DMS 273 (cell line): ENCODE measurements around the gene PLXNA1.

Source experiments
- DNase-seq: peaks from one replicate; lab custom pipeline; 2025; ENCODE audit not compliant: unreplicated experiment; lab: John Stamatoyannopoulos, UW

The PLXNA1 gene

DNA sequence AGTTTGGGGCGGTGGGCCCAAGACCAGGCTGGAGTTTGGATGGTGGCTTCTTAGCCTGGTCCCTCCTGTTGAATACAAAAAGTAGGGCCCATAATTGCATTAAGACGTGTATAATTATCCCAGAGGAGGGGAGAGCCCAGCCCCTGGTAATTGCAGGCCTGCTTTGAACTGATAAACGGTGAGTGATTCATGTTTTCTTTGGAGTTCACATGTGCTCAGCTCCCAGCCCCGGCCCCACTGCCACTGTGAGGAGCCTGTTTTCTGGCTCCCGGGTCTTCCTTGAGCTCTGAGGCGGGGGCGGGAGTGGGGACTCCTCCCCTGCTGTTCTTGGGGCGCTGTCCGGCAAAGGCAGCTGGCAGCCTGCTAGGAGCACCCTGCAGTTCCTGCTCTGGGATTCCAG lies 3.1 kb downstream of the PLXNA1 start:
- peak; percentile 53 for DNase-seq

GRCh38 chr3:126987129-126987528 lies 4.2 kb downstream of the PLXNA1 start:
- DNase-seq: no peak

- DNase-seq: no peak
Measured at GRCh38 chr3:126987596-126987995, 4.7 kb downstream of the PLXNA1 start.

DNA sequence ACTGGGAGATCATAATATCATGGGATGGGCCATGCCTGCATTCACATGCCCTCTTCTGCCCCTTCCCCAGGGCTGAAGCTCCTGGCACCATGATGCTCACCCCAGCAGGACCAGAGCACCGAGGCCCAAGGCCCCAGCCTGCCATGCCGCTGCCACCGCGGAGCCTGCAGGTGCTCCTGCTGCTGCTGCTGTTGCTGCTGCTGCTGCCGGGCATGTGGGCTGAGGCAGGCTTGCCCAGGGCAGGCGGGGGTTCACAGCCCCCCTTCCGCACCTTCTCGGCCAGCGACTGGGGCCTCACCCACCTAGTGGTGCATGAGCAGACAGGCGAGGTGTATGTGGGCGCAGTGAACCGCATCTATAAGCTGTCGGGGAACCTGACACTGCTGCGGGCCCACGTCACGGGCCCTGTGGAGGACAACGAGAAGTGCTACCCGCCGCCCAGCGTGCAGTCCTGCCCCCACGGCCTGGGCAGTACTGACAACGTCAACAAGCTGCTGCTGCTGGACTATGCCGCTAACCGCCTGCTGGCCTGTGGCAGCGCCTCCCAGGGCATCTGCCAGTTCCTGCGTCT lies 5.6 kb downstream of the PLXNA1 start:
- DNase-seq: no peak

GRCh38 chr3:126989316-126990023 lies 6.6 kb downstream of the PLXNA1 start:
- no peak for DNase-seq

DNA sequence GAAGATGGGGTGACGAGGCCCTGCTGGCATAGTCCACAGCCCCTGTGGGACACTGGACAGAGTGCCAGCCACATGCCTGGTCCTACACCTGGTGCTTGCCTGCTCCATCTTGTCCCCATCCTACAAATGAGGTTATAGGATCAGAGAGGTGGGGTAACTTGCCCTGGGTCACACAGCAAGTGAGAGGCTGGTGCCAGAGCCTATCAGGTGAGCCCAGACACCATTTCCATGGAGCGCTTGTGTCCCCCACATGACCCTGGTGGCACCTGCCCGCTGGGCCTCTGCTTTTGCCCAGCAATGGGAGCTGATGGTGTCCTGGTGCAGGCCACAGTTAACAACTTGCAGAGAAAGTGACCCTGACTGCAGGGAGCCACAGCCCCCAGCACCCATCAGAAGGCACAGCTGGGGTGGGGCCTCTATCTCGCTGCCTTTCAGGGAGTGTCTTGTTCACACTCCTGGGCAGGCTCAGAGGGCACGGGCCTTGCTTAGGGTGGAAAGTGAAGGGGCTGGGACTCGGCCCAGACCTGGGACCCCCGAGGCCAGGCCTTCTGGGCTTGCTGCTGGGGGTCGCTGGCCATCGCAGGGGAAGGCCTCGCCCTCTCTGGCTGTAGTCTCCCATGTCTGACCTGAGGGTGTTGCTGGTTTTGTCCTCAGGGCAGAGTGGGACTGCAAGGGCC lies 7.2 kb downstream of the PLXNA1 start:
- DNase-seq: peak; percentile 60

DNA sequence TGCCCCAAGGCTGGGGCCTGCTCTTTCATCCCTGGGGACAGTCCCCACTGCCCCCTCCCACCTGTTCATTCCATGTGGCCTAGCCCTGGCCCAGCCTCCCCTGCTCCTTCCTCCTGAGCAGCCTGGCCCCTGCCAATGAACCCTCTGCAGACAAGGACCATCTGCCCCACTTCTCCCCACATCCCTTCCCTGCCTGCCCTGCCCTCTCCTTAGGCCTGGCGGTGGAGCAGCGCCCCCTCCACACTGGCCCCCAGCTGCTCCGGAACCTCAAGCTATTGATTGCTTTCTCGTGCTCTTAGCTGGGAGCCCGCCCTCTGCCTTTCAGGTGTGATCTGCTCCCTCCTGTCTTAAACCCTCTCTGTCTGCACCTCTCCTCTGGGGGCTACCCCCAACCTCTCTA lies 8.0 kb downstream of the PLXNA1 start:
- peak; percentile 94 for DNase-seq

- DNase-seq: no peak
Measured at GRCh38 chr3:126991366-126992200, 8.7 kb downstream of the PLXNA1 start.

GRCh38 chr3:126992216-126992615 lies 9.3 kb downstream of the PLXNA1 start:
- DNase-seq: no peak

- DNase-seq: no peak
Measured at GRCh38 chr3:126992776-126993175, 9.9 kb downstream of the PLXNA1 start.

GRCh38 chr3:126993436-126993835 lies 10.5 kb downstream of the PLXNA1 start:
- no peak for DNase-seq

DNA sequence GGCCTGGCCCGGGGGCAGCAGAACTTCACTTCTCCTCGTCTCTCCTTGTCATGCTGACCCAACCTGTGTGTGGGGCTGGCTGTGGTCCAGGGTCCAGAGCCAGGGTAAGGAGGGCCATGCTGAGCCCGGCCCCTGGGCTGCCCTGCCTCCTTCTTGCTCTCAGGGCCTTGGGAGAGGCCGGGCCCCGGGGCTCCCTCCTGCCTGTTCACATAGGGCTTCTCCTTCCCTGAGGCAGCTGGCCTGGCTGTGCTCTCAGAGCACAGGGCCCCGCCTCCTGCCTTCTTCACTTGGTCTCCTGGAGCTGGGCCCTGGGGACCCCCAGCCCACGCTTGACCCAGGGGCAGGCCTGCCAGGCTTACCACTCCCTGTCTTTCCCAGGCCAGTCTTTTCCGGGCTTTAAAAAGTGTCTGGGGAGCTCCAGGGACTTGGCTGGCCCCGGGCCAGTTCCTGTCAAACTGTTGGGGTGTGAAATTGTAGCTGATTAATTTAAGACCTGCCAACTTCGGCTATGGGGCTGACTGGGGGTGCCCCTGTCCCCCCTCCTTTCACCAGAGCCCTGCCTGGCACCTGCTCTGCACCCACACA lies 11.8 kb downstream of the PLXNA1 start:
- DNase-seq: peak; percentile 57

DNA sequence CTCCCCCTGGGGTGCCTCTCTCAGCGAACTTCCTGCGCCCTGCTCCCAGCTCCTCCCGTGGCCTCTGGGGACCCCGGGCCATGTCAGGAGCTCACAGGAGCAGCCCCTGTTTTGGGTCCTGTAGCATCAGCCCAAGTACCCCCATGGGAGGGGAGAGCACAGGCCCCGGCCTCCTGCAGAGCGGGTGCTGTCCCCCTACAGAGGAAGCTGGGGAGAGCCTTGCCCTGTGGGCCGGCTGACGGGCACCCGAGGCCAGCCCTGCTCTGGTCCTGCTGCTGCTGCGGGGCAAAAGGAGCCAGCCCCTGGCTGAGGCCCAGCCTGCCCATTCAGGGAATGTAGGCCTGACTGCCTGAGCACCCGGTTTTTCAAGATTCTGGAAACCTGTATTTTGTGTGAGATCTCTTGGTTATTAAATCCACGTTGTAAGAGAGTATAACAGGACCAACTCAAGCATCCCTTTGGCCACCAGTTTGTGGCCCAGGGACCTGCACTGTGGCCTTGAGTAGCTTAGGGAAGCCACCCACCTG lies 12.4 kb downstream of the PLXNA1 start:
- DNase-seq: no peak

DNA sequence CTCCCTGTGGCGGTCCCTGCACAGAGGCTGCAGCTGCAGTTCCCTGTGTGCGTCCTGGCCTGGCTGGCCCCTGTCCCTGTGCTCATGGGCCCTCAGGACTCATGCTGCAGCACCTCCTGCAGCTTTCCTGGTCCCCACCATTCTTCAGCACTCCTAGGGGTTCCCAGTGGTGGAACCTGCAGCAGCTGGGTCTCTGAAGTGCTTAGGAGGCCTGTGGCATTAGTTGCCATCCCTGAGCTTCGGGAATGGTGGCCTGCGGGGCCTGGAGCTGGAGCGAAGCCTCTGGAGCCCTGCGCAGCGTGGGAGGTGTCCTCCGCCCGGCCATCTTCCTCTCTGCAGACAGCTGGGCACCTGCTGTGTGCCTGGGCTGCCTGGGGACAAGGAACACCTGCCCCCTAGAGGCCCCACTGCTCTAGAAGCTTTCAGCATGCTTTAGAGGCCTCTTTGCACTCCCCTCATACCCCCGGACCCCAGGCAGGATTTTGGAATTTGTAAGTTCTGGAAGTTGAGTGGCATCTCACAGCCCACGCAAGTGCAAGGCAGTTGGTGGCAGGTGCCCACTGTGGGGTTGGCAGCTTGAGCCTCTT lies 13.1 kb downstream of the PLXNA1 start:
- DNase-seq: no peak

DNA sequence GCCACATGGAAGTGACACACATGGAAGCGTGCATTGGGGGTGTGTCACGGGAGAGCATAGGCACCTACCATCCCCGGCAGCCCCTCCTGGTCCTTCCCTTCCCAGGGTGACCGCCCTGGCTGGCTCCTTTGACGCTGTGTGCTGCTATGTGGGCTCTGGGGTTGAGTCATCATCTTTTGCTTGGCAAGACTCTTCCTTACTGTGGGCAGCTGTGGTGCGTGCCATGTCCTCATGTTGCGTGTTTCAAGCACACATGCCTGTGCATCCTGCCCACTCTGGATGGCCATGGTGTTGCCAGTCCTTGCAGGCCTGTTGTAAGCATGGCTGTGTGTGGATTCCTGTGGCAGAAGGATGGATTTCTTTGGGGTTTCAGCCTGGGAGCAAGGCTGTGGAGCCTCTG lies 14.0 kb downstream of the PLXNA1 start:
- DNase-seq: no peak

GRCh38 chr3:126997455-126998038 lies 14.6 kb downstream of the PLXNA1 start:
- DNase-seq: no peak

- peak; percentile 55 for DNase-seq
Measured at GRCh38 chr3:126998320-126998719, 15.4 kb downstream of the PLXNA1 start.

DNA sequence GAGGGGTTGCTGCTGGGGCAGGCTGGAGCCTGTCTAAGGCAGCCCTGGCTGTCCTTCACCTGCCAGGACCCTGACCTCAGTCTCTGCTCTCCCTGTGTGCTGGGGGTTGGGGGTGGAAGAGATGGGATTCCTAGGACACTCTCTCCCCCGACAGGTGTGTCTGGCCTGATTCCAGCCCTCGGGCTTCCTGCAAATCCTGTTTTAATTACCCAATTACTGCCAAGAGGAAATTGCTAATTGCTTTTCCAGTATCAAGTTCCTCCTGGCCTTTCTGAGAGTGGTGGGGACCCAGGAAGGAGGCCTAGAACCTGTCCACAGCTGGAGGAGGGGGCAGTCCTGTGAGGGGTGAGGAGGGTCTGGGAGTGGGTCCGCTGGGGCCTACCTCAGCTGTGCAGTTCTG lies 15.8 kb downstream of the PLXNA1 start:
- DNase-seq: peak; percentile 55

GRCh38 chr3:126999383-126999782 lies 16.5 kb downstream of the PLXNA1 start:
- no peak for DNase-seq

DNA sequence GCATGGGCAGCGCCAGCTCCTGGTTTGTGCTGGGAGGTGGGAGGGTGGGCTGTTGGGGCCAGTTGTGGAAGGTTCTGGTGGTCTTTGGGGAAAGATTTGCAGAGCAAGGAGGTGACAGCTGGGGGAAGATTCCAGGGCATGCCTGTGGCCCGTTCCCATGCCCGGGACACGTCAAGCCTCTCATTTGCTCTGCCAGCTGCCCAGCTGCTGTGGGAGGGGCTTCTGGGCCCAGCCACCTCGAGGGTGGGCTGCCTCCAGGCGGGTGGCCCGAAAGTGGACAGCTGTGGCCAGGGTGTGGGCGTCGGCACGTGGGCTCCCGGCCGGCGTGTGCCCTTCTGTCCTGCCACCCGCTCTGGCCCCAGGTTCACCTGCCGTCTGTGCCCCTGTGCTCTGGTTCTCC lies 17.2 kb downstream of the PLXNA1 start:
- DNase-seq: peak; percentile 92
